Natural killer cell (primary cell): Measurements from ENCODE around the gene DNMT3L. TPM values are rescaled to one million over a fixed set of nuclear protein-coding genes. Genes with fewer than 3 reads are reported as not detected.

Source experiments
- ATAC-seq, 3 donors: fragments of 150-1000 bp in 2 of 3; fragments of 200-7000 bp in 1 of 3; cut with Tn5 transposase; 1 replicate in 1 of 3; 2 replicates in 2 of 3; pipeline ENCODE4 v1.10.0; 2021; ENCODE audit warnings: mild to moderate bottlenecking in 2 of 3, moderate library complexity in 2 of 3
- DNase-seq, 2 donors: peaks; one replicate each; pipeline versions ENCODE4 v3.0.0 to v3.0.0-alpha.2; 2013 to 2021; ENCODE audit warnings: mixed read lengths in 1 of 2
- H3K27ac ChIP-seq: one replicate; pipeline ENCODE4 v1.5.1; 2013; ENCODE audit warnings: mild to moderate bottlenecking, low read length
- H3K27me3 ChIP-seq: one replicate; pipeline ENCODE4 v1.6.1; 2013; ENCODE audit warnings: low read length; ENCODE audit not compliant: control insufficient read depth, insufficient read depth
- H3K36me3 ChIP-seq: one replicate; pipeline ENCODE4 v1.6.1; 2013; ENCODE audit warnings: low read length; ENCODE audit not compliant: control insufficient read depth, insufficient read depth
- H3K4me1 ChIP-seq: one replicate; pipeline ENCODE4 v1.6.1; 2013; ENCODE audit warnings: low read length; ENCODE audit not compliant: control insufficient read depth, insufficient read depth
- H3K4me3 ChIP-seq: one replicate; pipeline ENCODE4 v1.5.1; 2013; ENCODE audit warnings: low read length
- H3K9me3 ChIP-seq: one replicate; pipeline ENCODE4 v1.6.1; 2013; ENCODE audit warnings: low read length; ENCODE audit not compliant: control insufficient read depth, insufficient read depth
- H3K27ac Mint-ChIP-seq, 2 donors: one replicate each; pipeline ENCODE4 v1.8.0; 2022; ENCODE audit warnings: mild to moderate bottlenecking in 2 of 2, mixed read lengths in 2 of 2, moderate library complexity in 1 of 2
- H3K27me3 Mint-ChIP-seq, 2 donors: one replicate each; pipeline ENCODE4 v1.8.0; 2022; ENCODE audit warnings: low read depth in 2 of 2, mixed read lengths in 2 of 2
- H3K36me3 Mint-ChIP-seq: one replicate; pipeline ENCODE4 v1.8.0; 2022; ENCODE audit warnings: mixed read lengths
- H3K4me1 Mint-ChIP-seq, 2 donors: one replicate each; pipeline ENCODE4 v1.8.0; 2022; ENCODE audit warnings: mixed read lengths in 2 of 2
- H3K4me3 Mint-ChIP-seq: one replicate; pipeline ENCODE4 v1.8.0; 2022; ENCODE audit warnings: mild to moderate bottlenecking, moderate library complexity, mixed read lengths
- H3K9me3 Mint-ChIP-seq, 2 donors: one replicate each; pipeline ENCODE4 v1.8.0; 2022; ENCODE audit warnings: mixed read lengths in 2 of 2
- WGBS: methylation state at CpG from one replicate; pipeline ENCODE4 v1.1.7; 2013; ENCODE audit warnings: missing lambda C conversion rate; ENCODE audit not compliant: insufficient coverage; 5-methylcytosine and 5-hydroxymethylcytosine counted together
- intact Hi-C: fragments of 100-400 bp; cut with micrococcal nuclease; formaldehyde crosslinking; loops from one replicate; pipeline ENCODE4 v1.14.2; 2022
- total RNA-seq, 4 donors: library from RNA; stranded (reverse); fragments of 120-200 nt in 1 of 4; gene quantifications; one replicate each; pipeline versions ENCODE4 v1.2.3 to v1.2.4, GENCODE V29; 2013 to 2022
- TF ChIP-seq, protein P1 (sequence below): fragments of 200-600 bp; IDR thresholded peaks from one replicate; pipeline ENCODE4 v1.8.0; 2022; ENCODE audit warnings: antibody characterized with exemption

Gene DNMT3L
- total RNA-seq, 3 donors from 2014 or later (not counting 1 experiment from before 2014, with no cell fraction given) = not detected

DNA sequence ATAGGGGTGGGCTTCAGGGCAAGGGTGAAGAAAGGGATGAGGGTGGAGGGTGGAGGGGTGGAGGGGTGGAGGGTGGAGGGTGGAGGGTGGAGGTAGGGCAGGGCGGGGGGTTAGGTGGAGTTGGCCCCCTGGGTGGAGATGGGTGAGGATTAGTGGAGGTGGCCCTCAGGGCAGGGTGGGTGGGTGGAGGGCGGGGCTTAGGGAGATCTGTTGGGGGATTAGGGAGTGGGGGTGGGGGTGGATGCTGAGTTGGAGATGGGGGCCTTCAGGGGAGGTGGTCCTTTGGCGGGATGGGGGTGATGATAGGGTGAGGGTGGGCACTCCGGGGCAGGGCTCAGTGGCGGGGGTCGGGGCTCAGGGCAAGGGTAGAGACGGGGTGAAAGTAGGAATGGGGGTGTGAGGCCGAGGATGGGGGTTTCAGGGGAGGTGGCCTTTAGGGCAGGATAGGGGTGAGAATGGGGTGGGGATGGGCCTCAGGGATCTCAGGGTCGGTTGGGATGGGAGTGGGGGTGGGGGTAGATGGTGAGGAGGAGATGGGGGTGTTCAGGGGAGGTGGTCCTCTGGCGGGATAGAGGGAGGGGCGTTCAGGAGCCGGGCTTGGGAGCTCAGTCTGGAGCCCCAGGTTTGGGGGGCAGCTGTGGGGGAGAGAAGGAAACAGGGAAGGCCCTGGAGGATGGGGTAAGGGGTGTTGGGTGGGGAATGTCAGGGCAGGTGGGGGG is 800 bp upstream of the DNMT3L start:
- Mint-ChIP-seq H3K27me3 (peaks cover 0 to 11% of the 10 kb centered on the region in 2 donors), H3K4me3 (no peak overlapping the region), H3K9me3 (no peaks in the 10 kb centered on the region), H3K4me1 (no peaks in the 10 kb centered on the region), H3K36me3 (no peaks in the 10 kb centered on the region), H3K27ac (no peak overlapping the region)
- intact Hi-C loops = no loop called here
- Histone ChIP-seq H3K27me3 (no peaks in the 10 kb centered on the region), H3K27ac (no peak overlapping the region), H3K9me3 (no peaks in the 10 kb centered on the region), H3K4me3 (no peak overlapping the region), H3K4me1 (no peaks in the 10 kb centered on the region), H3K36me3 (no peaks in the 10 kb centered on the region)
- WGBS = 91% methylated on average over 12 of the region's 12 CpGs
- DNase-seq (no peak), ATAC-seq (no peak)
- TF ChIP-seq, protein P1, sequence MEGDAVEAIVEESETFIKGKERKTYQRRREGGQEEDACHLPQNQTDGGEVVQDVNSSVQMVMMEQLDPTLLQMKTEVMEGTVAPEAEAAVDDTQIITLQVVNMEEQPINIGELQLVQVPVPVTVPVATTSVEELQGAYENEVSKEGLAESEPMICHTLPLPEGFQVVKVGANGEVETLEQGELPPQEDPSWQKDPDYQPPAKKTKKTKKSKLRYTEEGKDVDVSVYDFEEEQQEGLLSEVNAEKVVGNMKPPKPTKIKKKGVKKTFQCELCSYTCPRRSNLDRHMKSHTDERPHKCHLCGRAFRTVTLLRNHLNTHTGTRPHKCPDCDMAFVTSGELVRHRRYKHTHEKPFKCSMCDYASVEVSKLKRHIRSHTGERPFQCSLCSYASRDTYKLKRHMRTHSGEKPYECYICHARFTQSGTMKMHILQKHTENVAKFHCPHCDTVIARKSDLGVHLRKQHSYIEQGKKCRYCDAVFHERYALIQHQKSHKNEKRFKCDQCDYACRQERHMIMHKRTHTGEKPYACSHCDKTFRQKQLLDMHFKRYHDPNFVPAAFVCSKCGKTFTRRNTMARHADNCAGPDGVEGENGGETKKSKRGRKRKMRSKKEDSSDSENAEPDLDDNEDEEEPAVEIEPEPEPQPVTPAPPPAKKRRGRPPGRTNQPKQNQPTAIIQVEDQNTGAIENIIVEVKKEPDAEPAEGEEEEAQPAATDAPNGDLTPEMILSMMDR = no peak

DNA sequence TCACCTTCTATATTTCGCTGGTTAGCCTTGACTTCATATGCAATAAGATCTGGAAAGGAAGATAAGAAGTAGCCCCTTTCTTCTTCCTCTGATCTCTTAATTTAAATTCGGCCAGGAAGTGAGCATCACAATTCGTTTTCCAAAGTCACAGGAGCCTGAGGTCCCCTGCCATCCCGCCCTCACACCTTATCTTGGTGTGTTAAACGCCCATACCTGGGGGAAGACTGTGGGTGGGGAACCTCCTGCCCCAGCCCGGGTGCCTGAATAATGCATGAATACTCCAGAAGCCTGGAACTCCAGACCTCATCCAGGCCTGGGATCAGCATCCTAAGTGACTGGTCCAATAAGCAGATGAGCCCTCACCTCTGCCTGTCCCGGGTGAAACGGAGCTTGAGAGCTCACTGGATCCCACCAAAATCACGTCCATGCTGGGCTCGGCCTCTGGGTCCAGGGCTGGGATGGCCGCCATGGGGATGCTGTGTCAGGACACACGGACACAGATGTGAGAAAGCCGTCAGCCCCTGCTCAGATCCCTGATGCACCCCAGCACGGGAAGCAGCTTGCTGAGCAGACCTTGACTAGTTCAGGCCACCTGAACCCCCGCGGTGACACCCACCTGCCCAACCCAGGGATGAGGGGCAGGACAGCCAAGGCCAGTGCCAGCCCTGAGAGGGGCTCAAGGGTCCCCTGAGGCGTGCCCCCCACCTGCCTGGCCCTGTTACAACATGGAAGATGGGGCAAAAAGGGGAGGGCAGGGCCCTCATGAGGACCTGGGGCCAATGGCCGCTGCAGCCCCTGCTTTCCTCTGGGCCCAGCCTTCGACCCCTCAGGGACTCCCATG is 686 bp downstream of the DNMT3L start:
- Histone ChIP-seq H3K27ac (no peak overlapping the region), H3K4me1 (no peaks in the 10 kb centered on the region), H3K27me3 (no peaks in the 10 kb centered on the region), H3K9me3 (no peaks in the 10 kb centered on the region), H3K4me3 (no peak overlapping the region), H3K36me3 (no peaks in the 10 kb centered on the region)
- Mint-ChIP-seq H3K36me3 (no peaks in the 10 kb centered on the region), H3K27me3 (peaks cover 0 to 11% of the 10 kb centered on the region in 2 donors), H3K4me1 (no peaks in the 10 kb centered on the region), H3K4me3 (no peak overlapping the region), H3K27ac (no peak overlapping the region), H3K9me3 (no peaks in the 10 kb centered on the region)
- intact Hi-C loops = no loop called here
- TF ChIP-seq, protein P1 = no peak
- ATAC-seq (no peak), DNase-seq (no peak)
- WGBS = 85% methylated on average over 19 of the region's 19 CpGs

DNA sequence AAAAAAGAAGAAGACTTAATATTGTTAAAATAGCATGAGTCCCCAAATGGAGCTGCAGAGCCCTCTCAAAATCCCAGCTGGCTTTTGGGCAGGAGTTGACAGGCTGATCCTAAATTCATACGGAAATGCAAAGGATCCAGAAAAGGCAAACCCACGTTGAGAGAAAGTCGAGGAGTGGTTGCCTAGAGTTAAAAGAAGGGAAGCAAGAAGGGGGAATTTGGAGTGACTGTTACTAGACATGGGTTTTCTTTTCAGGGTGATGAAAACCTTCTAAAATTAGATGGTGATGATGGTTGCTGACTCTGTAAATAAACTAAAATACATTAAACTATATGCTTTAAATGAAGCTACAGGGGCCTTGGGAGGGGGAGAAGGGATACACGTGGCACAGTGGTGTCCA is 1.6 kb downstream of the DNMT3L start:
- Mint-ChIP-seq H3K4me3 (no peak overlapping the region), H3K27ac (no peak overlapping the region), H3K4me1 (no peaks in the 10 kb centered on the region), H3K9me3 (no peaks in the 10 kb centered on the region), H3K36me3 (no peaks in the 10 kb centered on the region), H3K27me3 (peaks cover 0 to 11% of the 10 kb centered on the region in 2 donors)
- 79% methylated on average over 4 of the region's 4 CpGs for WGBS
- H3K4me1 ChIP-seq = no peaks in the 10 kb centered on the region
- H3K27me3 ChIP-seq = no peaks in the 10 kb centered on the region
- ATAC-seq (no peak), DNase-seq (no peak)
- TF ChIP-seq, protein P1 = no peak
- no peaks in the 10 kb centered on the region for H3K9me3 ChIP-seq
- no peak overlapping the region for H3K4me3 ChIP-seq
- H3K27ac ChIP-seq = no peak overlapping the region
- no peaks in the 10 kb centered on the region for H3K36me3 ChIP-seq
- intact Hi-C loops = no loop called here
